C4-2B (cell line): ENCODE measurements around the gene DRG2.

ENCODE experiments used
- CTCF ChIP-seq: fragments of 450-650 bp; conservative IDR thresholded peaks from 2 replicates; pipeline ENCODE4 v1.5.1; 2017; ENCODE audit warnings: mild to moderate bottlenecking
- ZFX ChIP-seq: fragments of 450-650 bp; IDR thresholded peaks from 2 replicates; pipeline ENCODE4 v1.6.1; 2017

GRCh38 chr17:18102640-18103039 is 14.9 kb downstream of the DRG2 start:
- TF ChIP-seq CTCF (no peak), ZFX (no peak)
